Trophoblast cell (in vitro differentiated cells and primary cell): ENCODE measurements around the gene IVNS1ABP.
A peak's percentile ranks its signal among the peaks of the same experiment; 100 is the strongest.

Source experiments
- DNase-seq, 2 donors: peaks; one replicate each; pipeline ENCODE4 v3.0.0-alpha.2; 2016
- H2AFZ ChIP-seq: 2 replicates; pipeline ENCODE4 v1.6.1; 2013; ENCODE audit warnings: low read length, moderate library complexity, mild to moderate bottlenecking; ENCODE audit not compliant: insufficient read depth, poor library complexity
- H2AK5ac ChIP-seq: 2 replicates; pipeline ENCODE4 v1.6.1; 2013; ENCODE audit warnings: mild to moderate bottlenecking, low read length
- H2BK120ac ChIP-seq: 2 replicates; pipeline ENCODE4 v1.6.1; 2013; ENCODE audit warnings: low read length, mild to moderate bottlenecking, moderate library complexity; ENCODE audit not compliant: insufficient read depth, poor library complexity
- H2BK12ac ChIP-seq: 2 replicates; pipeline ENCODE4 v1.6.1; 2013; ENCODE audit warnings: mild to moderate bottlenecking, low read length, moderate library complexity
- H2BK5ac ChIP-seq: 2 replicates; pipeline ENCODE4 v1.6.1; 2013; ENCODE audit warnings: low read length, low read depth, moderate library complexity, mild to moderate bottlenecking; ENCODE audit not compliant: poor library complexity
- H3K14ac ChIP-seq: 2 replicates; pipeline ENCODE4 v1.6.1; 2013; ENCODE audit warnings: mild to moderate bottlenecking, low read length
- H3K18ac ChIP-seq: 2 replicates; pipeline ENCODE4 v1.6.1; 2013; ENCODE audit warnings: mild to moderate bottlenecking, low read length
- H3K23ac ChIP-seq: 2 replicates; pipeline ENCODE4 v1.6.1; 2013; ENCODE audit warnings: low read length
- H3K27ac ChIP-seq: 2 replicates; pipeline ENCODE4 v1.5.1; 2013; ENCODE audit warnings: low read depth, mild to moderate bottlenecking, inconsistent platforms, low read length, moderate library complexity
- H3K27me3 ChIP-seq: 2 replicates; pipeline ENCODE4 v1.6.1; 2013; ENCODE audit warnings: inconsistent platforms, mild to moderate bottlenecking, low read length, moderate library complexity; ENCODE audit not compliant: insufficient read depth
- H3K36me3 ChIP-seq, 2 experiments: 1 replicate in 1 of 2; 2 replicates in 1 of 2; pipeline ENCODE4 v1.6.1; 2013; ENCODE audit warnings: low read length in 2 of 2, mild to moderate bottlenecking in 2 of 2, moderate library complexity in 1 of 2; ENCODE audit not compliant: insufficient read depth in 2 of 2, control insufficient read depth in 1 of 2
- H3K4ac ChIP-seq: 2 replicates; pipeline ENCODE4 v1.6.1; 2013; ENCODE audit warnings: low read depth, mild to moderate bottlenecking, low read length, moderate library complexity
- H3K4me1 ChIP-seq, 2 experiments: 1 replicate in 1 of 2; 2 replicates in 1 of 2; pipeline ENCODE4 v1.6.1; 2013; ENCODE audit warnings: low read length in 2 of 2, mild to moderate bottlenecking in 2 of 2, moderate library complexity in 1 of 2; ENCODE audit not compliant: insufficient read depth in 2 of 2, control insufficient read depth in 1 of 2
- H3K4me2 ChIP-seq: 2 replicates; pipeline ENCODE4 v1.6.1; 2013; ENCODE audit warnings: inconsistent platforms, mild to moderate bottlenecking, low read length, moderate library complexity
- H3K4me3 ChIP-seq: 2 replicates; pipeline ENCODE4 v1.5.1; 2013; ENCODE audit warnings: mild to moderate bottlenecking, low read depth, low read length, inconsistent platforms
- H3K79me1 ChIP-seq: one replicate; pipeline ENCODE4 v1.6.1; 2013; ENCODE audit warnings: low read length
- H3K79me2 ChIP-seq: 2 replicates; pipeline ENCODE4 v1.6.1; 2013; ENCODE audit warnings: low read length, mild to moderate bottlenecking; ENCODE audit not compliant: control insufficient read depth, insufficient read depth, poor library complexity
- H3K9ac ChIP-seq: 2 replicates; pipeline ENCODE4 v1.6.1; 2013; ENCODE audit warnings: mild to moderate bottlenecking, low read length
- H3K9me3 ChIP-seq: 2 replicates; pipeline ENCODE4 v1.6.1; 2013; ENCODE audit warnings: low read depth, mild to moderate bottlenecking, control low read depth, inconsistent platforms, low read length; ENCODE audit not compliant: insufficient read depth
- H4K12ac ChIP-seq: 2 replicates; pipeline ENCODE4 v1.6.1; 2013; ENCODE audit warnings: low read depth, mild to moderate bottlenecking, low read length, moderate library complexity
- H4K8ac ChIP-seq: 2 replicates; pipeline ENCODE4 v1.6.1; 2013; ENCODE audit warnings: low read depth, mild to moderate bottlenecking, low read length, moderate library complexity
- H4K91ac ChIP-seq: one replicate; pipeline ENCODE4 v1.6.1; 2013; ENCODE audit warnings: low read depth, mild to moderate bottlenecking, low read length, moderate library complexity
- WGBS: extraction: QIAGEN DNeasy Blood & Tissue Kit; methylation state at CpG from one replicate; pipeline ENCODE4 v1.1.7; 2013; ENCODE audit warnings: missing lambda C conversion rate; ENCODE audit not compliant: insufficient read length, insufficient coverage; ENCODE audit errors: extremely low coverage; 5-methylcytosine and 5-hydroxymethylcytosine counted together

IVNS1ABP gene

GRCh38 chr1:185360714-185361113 is 43.7 kb upstream of the IVNS1ABP start:
- H3K27ac ChIP-seq = no peak overlapping the region
- H3K27me3 ChIP-seq = no peaks in the 10 kb centered on the region
- H2AK5ac ChIP-seq = no peak overlapping the region
- H3K4me2 ChIP-seq = no peak overlapping the region
- H2BK12ac ChIP-seq = no peak overlapping the region
- no peak overlapping the region for H4K91ac ChIP-seq
- no peak overlapping the region for H3K4me3 ChIP-seq
- no peak overlapping the region for H3K18ac ChIP-seq
- H3K36me3 ChIP-seq = no peaks in the 10 kb centered on the region
- no peak overlapping the region for H4K8ac ChIP-seq
- no peak overlapping the region for H2AFZ ChIP-seq
- WGBS = no CpG with 5 or more reads among the region's 1 CpG
- no peaks in the 10 kb centered on the region for H3K79me1 ChIP-seq
- no peak overlapping the region for H3K9ac ChIP-seq
- H3K4ac ChIP-seq = no peak overlapping the region
- H3K9me3 ChIP-seq = no peaks in the 10 kb centered on the region
- no peak overlapping the region for H4K12ac ChIP-seq
- no peak overlapping the region for H2BK5ac ChIP-seq
- H3K79me2 ChIP-seq = no peaks in the 10 kb centered on the region
- peak in 1 of 2 donors; percentile 45 for DNase-seq
- H3K4me1 ChIP-seq = no peaks in the 10 kb centered on the region
- H2BK120ac ChIP-seq = no peak overlapping the region
- H3K14ac ChIP-seq = no peak overlapping the region
- no peak overlapping the region for H3K23ac ChIP-seq

DNA sequence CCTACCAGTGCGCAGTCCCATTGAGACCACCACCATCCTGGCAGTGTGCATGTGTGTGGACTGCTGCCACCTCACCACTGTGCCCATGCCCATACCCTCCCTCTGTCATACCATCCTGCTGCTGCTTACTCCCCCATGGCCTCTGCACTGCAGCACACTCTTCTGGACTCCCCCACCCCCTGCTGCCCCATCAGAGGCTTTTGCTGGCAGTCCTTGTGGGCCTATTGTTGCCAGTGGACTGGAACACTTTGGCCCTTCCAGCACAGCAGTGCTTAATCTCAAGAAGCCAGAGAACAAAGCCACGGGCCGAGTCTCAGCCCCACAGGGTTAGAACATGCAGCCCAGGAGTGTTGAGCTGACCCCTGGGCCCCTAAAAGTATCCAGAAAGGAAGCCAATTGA is 41.9 kb upstream of the IVNS1ABP start:
- no peaks in the 10 kb centered on the region for H3K79me1 ChIP-seq
- no peak overlapping the region for H2BK12ac ChIP-seq
- H3K9ac ChIP-seq = no peak overlapping the region
- H3K9me3 ChIP-seq = no peaks in the 10 kb centered on the region
- no peak overlapping the region for H4K8ac ChIP-seq
- H3K14ac ChIP-seq = no peak overlapping the region
- H3K4me2 ChIP-seq = no peak overlapping the region
- no CpG with 5 or more reads among the region's 3 CpGs for WGBS
- no peak overlapping the region for H3K4ac ChIP-seq
- DNase-seq = no peak
- H2BK120ac ChIP-seq = no peak overlapping the region
- no peak overlapping the region for H2BK5ac ChIP-seq
- H4K12ac ChIP-seq = no peak overlapping the region
- no peak overlapping the region for H3K27ac ChIP-seq
- no peak overlapping the region for H2AFZ ChIP-seq
- H4K91ac ChIP-seq = no peak overlapping the region
- H3K23ac ChIP-seq = no peak overlapping the region
- H3K36me3 ChIP-seq = no peaks in the 10 kb centered on the region
- H3K4me3 ChIP-seq = no peak overlapping the region
- H3K4me1 ChIP-seq = no peaks in the 10 kb centered on the region
- no peaks in the 10 kb centered on the region for H3K27me3 ChIP-seq
- no peak overlapping the region for H3K18ac ChIP-seq
- H3K79me2 ChIP-seq = no peaks in the 10 kb centered on the region
- no peak overlapping the region for H2AK5ac ChIP-seq

- H3K9ac ChIP-seq = no peak overlapping the region
- H3K14ac ChIP-seq = no peak overlapping the region
- no CpG with 5 or more reads among the region's 2 CpGs for WGBS
- H3K27ac ChIP-seq = no peak overlapping the region
- no peaks in the 10 kb centered on the region for H3K36me3 ChIP-seq
- no peak for DNase-seq
- no peaks in the 10 kb centered on the region for H3K79me2 ChIP-seq
- no peak overlapping the region for H2BK120ac ChIP-seq
- no peak overlapping the region for H2BK12ac ChIP-seq
- no peak overlapping the region for H4K12ac ChIP-seq
- H3K4ac ChIP-seq = no peak overlapping the region
- peaks cover 0 to 2% of the 10 kb centered on the region in 2 experiments for H3K4me1 ChIP-seq
- no peak overlapping the region for H3K4me3 ChIP-seq
- H3K79me1 ChIP-seq = no peaks in the 10 kb centered on the region
- no peak overlapping the region for H2BK5ac ChIP-seq
- no peak overlapping the region for H2AFZ ChIP-seq
- no peak overlapping the region for H3K23ac ChIP-seq
- no peak overlapping the region for H4K8ac ChIP-seq
- H2AK5ac ChIP-seq = no peak overlapping the region
- H3K9me3 ChIP-seq = no peaks in the 10 kb centered on the region
- no peak overlapping the region for H4K91ac ChIP-seq
- no peak overlapping the region for H3K18ac ChIP-seq
- H3K27me3 ChIP-seq = no peaks in the 10 kb centered on the region
- H3K4me2 ChIP-seq = no peak overlapping the region
Observed at GRCh38 chr1:185355947-185356346, 38.9 kb upstream of the IVNS1ABP start.

DNA sequence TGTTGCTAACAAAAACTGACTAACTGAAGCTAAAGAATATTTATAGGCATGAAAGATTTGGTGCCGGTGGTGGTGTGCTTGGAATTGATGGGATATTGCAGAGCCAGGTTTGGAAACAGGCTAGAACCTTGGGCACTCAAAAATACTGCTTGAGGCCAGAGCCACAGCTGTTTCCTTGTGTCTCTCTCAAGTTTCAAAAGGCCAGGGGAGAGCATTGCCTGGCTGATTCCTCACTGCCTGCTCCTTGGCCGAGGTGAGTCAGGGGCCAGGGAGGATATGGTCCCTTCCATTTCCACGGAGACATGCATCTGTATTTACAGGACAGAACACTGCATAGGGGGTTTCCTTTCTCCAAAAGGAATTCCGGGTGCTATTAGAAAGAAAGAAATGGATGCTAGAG is 36.1 kb upstream of the IVNS1ABP start:
- Histone ChIP-seq H3K18ac (no peak overlapping the region), H3K9me3 (no peaks in the 10 kb centered on the region), H3K79me1 (no peaks in the 10 kb centered on the region), H3K36me3 (no peaks in the 10 kb centered on the region), H2AK5ac (no peak overlapping the region), H3K14ac (no peak overlapping the region), H3K27me3 (no peaks in the 10 kb centered on the region), H2BK5ac (no peak overlapping the region), H3K79me2 (no peaks in the 10 kb centered on the region), H2BK12ac (no peak overlapping the region), H4K8ac (no peak overlapping the region), H3K23ac (no peak overlapping the region), H3K4me2 (no peak overlapping the region), H3K4me3 (no peak overlapping the region), H4K91ac (peak overlapping the region; percentile 24), H3K9ac (no peak overlapping the region), H2BK120ac (no peak overlapping the region), H2AFZ (no peak overlapping the region), H3K27ac (no peak overlapping the region), H4K12ac (no peak overlapping the region), H3K4me1 (peaks cover 0 to 2% of the 10 kb centered on the region in 2 experiments), H3K4ac (no peak overlapping the region)
- DNase-seq = no peak
- no CpG with 5 or more reads among the region's 4 CpGs for WGBS
